SK-N-SH (cell line): Measurements from ENCODE around the gene PRKCA. TPM values are rescaled to one million over a fixed set of nuclear protein-coding genes. Genes with fewer than 3 reads are reported as not detected.

ENCODE experiments used
- CTCF ChIA-PET: fragments of 300-600, 350-600 bp; formaldehyde crosslinking; extraction: SDS; loops from one replicate; lab custom pipeline; 2021; lab: Yijun Ruan, JAX
- POLR2A ChIA-PET: fragments of 350-600 bp; sonication (Branson Sonifier 250); formaldehyde crosslinking; extraction: SDS; loops from one replicate; lab custom pipeline; 2020; ENCODE audit warnings: antibody characterized with exemption, inconsistent platforms; lab: Yijun Ruan, JAX
- DNase-seq: peaks from one replicate; pipeline ENCODE4 v3.0.0; 2012
- H2AFZ ChIP-seq: fragments of 200-600 bp; sonication (generic); 2 replicates; pipeline ENCODE4 v1.8.1; 2016; ENCODE audit warnings: antibody characterized with exemption, mild to moderate bottlenecking, low read depth
- H3F3A ChIP-seq: fragments of 200-600 bp; sonication (generic); replicated peaks from 2 replicates; pipeline ENCODE3; 2016; ENCODE audit warnings: antibody characterized with exemption, mild to moderate bottlenecking; ENCODE audit not compliant: insufficient read depth
- H3K27ac ChIP-seq, 2 experiments: fragments of 200-500 bp in 1 of 2; fragments of 200-600 bp in 1 of 2; sonication (Bioruptor generic) in 1 of 2; sonication (generic), shearing (Covaris generic) in 1 of 2; 2 replicates each; pipeline versions ENCODE4 v1.5.1 to v1.6.1; 2014 to 2016; ENCODE audit warnings: low read depth in 2 of 2, inconsistent platforms in 1 of 2, low read length in 1 of 2, mild to moderate bottlenecking in 1 of 2, mixed read lengths in 1 of 2
- H3K27me3 ChIP-seq: fragments of 200-600 bp; sonication (generic), shearing (Covaris generic); 2 replicates; pipeline ENCODE4 v1.6.1; 2016; ENCODE audit warnings: mixed run types; ENCODE audit not compliant: insufficient read depth
- H3K36me3 ChIP-seq, 2 experiments: fragments of 200-500 bp in 1 of 2; fragments of 200-600 bp in 1 of 2; sonication (Bioruptor generic) in 1 of 2; sonication (generic) in 1 of 2; replicated peaks in 1 of 2; 2 replicates each; pipeline versions ENCODE3 to v1.5.1; 2014 to 2016; ENCODE audit warnings: low read length in 1 of 2, mild to moderate bottlenecking in 1 of 2; ENCODE audit not compliant: insufficient read depth in 2 of 2, control insufficient read depth in 1 of 2
- H3K4me1 ChIP-seq, 2 experiments: fragments of 200-500 bp in 1 of 2; fragments of 200-600 bp in 1 of 2; sonication (Bioruptor generic) in 1 of 2; sonication (generic), shearing (Covaris generic) in 1 of 2; 2 replicates each; pipeline versions ENCODE4 v1.5.1 to v1.6.1; 2014 to 2016; ENCODE audit warnings: low read depth in 1 of 2, low read length in 1 of 2, mixed run types in 1 of 2; ENCODE audit not compliant: insufficient read depth in 2 of 2, control insufficient read depth in 1 of 2
- H3K4me2 ChIP-seq: fragments of 200-600 bp; sonication (generic), shearing (Covaris generic); 2 replicates; pipeline ENCODE4 v1.6.1; 2017; ENCODE audit warnings: mixed run types
- H3K4me3 ChIP-seq, 2 experiments: fragments of 200-500 bp in 1 of 2; fragments of 200-600 bp in 1 of 2; sonication (Bioruptor generic) in 1 of 2; sonication (generic), shearing (Covaris generic) in 1 of 2; 2 replicates each; pipeline versions ENCODE4 v1.5.1 to v1.8.1; 2014 to 2016; ENCODE audit warnings: low read depth in 2 of 2, inconsistent platforms in 1 of 2, low read length in 1 of 2, mild to moderate bottlenecking in 1 of 2, mixed read lengths in 1 of 2, moderate library complexity in 1 of 2
- H3K79me2 ChIP-seq: fragments of 200-600 bp; sonication (generic); 2 replicates; pipeline ENCODE4 v1.8.1; 2017; ENCODE audit warnings: mild to moderate bottlenecking; ENCODE audit not compliant: insufficient read depth
- H3K9ac ChIP-seq: fragments of 200-600 bp; sonication (generic); 2 replicates; pipeline ENCODE4 v1.6.1; 2017; ENCODE audit warnings: mixed run types
- H3K9me2 ChIP-seq: fragments of 200-600 bp; sonication (generic); 2 replicates; pipeline ENCODE4 v1.6.1; 2017; ENCODE audit warnings: mixed run types
- H3K9me3 ChIP-seq: fragments of 200-600 bp; sonication (generic); 2 replicates; pipeline ENCODE4 v1.6.1; 2017; ENCODE audit warnings: mixed run types, mild to moderate bottlenecking, moderate library complexity
- H4K20me1 ChIP-seq: fragments of 200-600 bp; sonication (generic); 2 replicates; pipeline ENCODE4 v1.6.1; 2017; ENCODE audit warnings: mild to moderate bottlenecking, mixed run types; ENCODE audit not compliant: insufficient read depth
- GATA2 ChIP-seq: sonication (generic); formaldehyde crosslinking; IDR thresholded peaks from 2 replicates; pipeline ENCODE4 v1.5.0; 2020; ENCODE audit warnings: mild to moderate bottlenecking, missing genetic modification reagents
- JUND ChIP-seq: IDR thresholded peaks from 2 replicates; pipeline ENCODE4 v1.4.0; 2012
- MXI1 ChIP-seq: IDR thresholded peaks from 2 replicates; pipeline ENCODE4 v1.6.1; 2012; ENCODE audit warnings: mild to moderate bottlenecking, low read depth, low read length, improper control_type of control experiment
- NRF1 ChIP-seq: IDR thresholded peaks from 2 replicates; pipeline ENCODE4 v1.6.1; 2012; ENCODE audit warnings: low read depth, mild to moderate bottlenecking, low read length
- POLR2AphosphoS5 ChIP-seq: IDR thresholded peaks from 2 replicates; pipeline ENCODE4 v1.6.1; 2012; ENCODE audit warnings: low read depth, low read length
- RCOR1 ChIP-seq: fragments of 150-350 bp; IDR thresholded peaks from 2 replicates; pipeline ENCODE4 v1.6.1; 2017; ENCODE audit warnings: antibody characterized with exemption, low read length
- RFX5 ChIP-seq: IDR thresholded peaks from 2 replicates; pipeline ENCODE4 v1.6.1; 2012; ENCODE audit warnings: mild to moderate bottlenecking, improper control_type of control experiment, low read length
- RXRA ChIP-seq: IDR thresholded peaks from 2 replicates; pipeline ENCODE4 v1.4.0; 2012; ENCODE audit warnings: low read depth, mild to moderate bottlenecking, borderline replicate concordance
- SIN3A ChIP-seq: IDR thresholded peaks from 2 replicates; pipeline ENCODE4 v1.6.1; 2012; ENCODE audit warnings: low read depth, mild to moderate bottlenecking, low read length, moderate library complexity, borderline replicate concordance
- TCF12 ChIP-seq: IDR thresholded peaks from 2 replicates; pipeline ENCODE4 v1.4.0; 2012
- YY1 ChIP-seq: IDR thresholded peaks from 2 replicates; pipeline ENCODE4 v1.4.0; 2012; ENCODE audit warnings: low read depth, mild to moderate bottlenecking
- WGBS: methylation state at CpG from one replicate; pipeline ENCODE4 v1.1.6; 2017; ENCODE audit warnings: low lambda C conversion rate; 5-methylcytosine and 5-hydroxymethylcytosine counted together
- polyA plus RNA-seq, 3 experiments: library from polyadenylated mRNA; depleted of rRNA; stranded (reverse); fragments of >200 nt; gene quantifications; 2 replicates each; pipeline ENCODE4 v1.2.3, GENCODE V29; 2012
- TF ChIP-seq, protein P1 (sequence below): IDR thresholded peaks from 2 replicates; pipeline ENCODE4 v1.4.0; 2012; ENCODE audit warnings: low read depth, borderline replicate concordance
- TF ChIP-seq, protein P2 (sequence below): IDR thresholded peaks from 2 replicates; pipeline ENCODE4 v1.4.0; 2012; ENCODE audit warnings: low read depth, borderline replicate concordance
- TF ChIP-seq, protein P3 (sequence below): fragments of 150-350 bp; IDR thresholded peaks from 2 replicates; pipeline ENCODE4 v1.6.1; 2016; ENCODE audit warnings: mild to moderate bottlenecking, low read depth, low read length

PRKCA gene
- polyA plus RNA-seq, 1 of the 3 experiments (the other 2 are of a cell fraction) = 108 TPM

DNA sequence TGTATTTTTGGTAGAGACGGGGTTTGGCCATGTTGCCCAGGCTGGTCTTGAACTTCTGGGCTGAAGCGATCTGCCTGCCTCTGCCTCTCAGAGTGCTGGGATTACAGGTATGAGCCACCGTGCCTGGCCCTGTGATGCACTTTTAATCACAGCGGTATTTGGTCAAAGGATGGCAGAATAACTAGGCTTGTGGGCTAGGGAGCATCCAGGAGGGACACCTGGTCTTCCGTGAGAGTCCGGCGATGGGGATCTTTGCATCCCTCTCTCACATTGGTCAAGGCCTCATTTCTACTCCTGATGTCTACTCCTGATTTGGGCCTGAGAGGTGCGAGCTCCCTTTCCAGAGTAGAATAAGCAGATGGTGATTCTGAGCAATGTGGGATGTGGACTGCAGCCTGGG is 274.6 kb downstream of the PRKCA start:
- H3K27ac ChIP-seq = no peak overlapping the region
- H3K9ac ChIP-seq = no peak overlapping the region
- H3F3A ChIP-seq = peaks cover 3% of the 10 kb centered on the region
- CTCF ChIA-PET = interaction anchor here (1.2 to 2.8 kb wide), 2 partner anchors 10 to 377 kb away, joined by 3 to 8 read pairs; no protein-coding TSS in a partner anchor
- TF ChIP-seq YY1 (no peak), JUND (no peak), SIN3A (no peak), RFX5 (no peak), RCOR1 (no peak), RXRA (no peak), POLR2AphosphoS5 (no peak), MXI1 (no peak), GATA2 (CRISPR knock-in tag) (no peak), TCF12 (no peak), NRF1 (no peak)
- TF ChIP-seq, protein P1, sequence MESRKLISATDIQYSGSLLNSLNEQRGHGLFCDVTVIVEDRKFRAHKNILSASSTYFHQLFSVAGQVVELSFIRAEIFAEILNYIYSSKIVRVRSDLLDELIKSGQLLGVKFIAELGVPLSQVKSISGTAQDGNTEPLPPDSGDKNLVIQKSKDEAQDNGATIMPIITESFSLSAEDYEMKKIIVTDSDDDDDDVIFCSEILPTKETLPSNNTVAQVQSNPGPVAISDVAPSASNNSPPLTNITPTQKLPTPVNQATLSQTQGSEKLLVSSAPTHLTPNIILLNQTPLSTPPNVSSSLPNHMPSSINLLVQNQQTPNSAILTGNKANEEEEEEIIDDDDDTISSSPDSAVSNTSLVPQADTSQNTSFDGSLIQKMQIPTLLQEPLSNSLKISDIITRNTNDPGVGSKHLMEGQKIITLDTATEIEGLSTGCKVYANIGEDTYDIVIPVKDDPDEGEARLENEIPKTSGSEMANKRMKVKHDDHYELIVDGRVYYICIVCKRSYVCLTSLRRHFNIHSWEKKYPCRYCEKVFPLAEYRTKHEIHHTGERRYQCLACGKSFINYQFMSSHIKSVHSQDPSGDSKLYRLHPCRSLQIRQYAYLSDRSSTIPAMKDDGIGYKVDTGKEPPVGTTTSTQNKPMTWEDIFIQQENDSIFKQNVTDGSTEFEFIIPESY = no peak
- TF ChIP-seq, protein P2, sequence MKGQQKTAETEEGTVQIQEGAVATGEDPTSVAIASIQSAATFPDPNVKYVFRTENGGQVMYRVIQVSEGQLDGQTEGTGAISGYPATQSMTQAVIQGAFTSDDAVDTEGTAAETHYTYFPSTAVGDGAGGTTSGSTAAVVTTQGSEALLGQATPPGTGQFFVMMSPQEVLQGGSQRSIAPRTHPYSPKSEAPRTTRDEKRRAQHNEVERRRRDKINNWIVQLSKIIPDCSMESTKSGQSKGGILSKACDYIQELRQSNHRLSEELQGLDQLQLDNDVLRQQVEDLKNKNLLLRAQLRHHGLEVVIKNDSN = no peak
- TF ChIP-seq, protein P3, sequence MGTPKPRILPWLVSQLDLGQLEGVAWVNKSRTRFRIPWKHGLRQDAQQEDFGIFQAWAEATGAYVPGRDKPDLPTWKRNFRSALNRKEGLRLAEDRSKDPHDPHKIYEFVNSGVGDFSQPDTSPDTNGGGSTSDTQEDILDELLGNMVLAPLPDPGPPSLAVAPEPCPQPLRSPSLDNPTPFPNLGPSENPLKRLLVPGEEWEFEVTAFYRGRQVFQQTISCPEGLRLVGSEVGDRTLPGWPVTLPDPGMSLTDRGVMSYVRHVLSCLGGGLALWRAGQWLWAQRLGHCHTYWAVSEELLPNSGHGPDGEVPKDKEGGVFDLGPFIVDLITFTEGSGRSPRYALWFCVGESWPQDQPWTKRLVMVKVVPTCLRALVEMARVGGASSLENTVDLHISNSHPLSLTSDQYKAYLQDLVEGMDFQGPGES = no peak
- TF ChIP-seq, all 33 proteins: peak for 0
- Histone ChIP-seq H2AFZ (no peak overlapping the region), H3K9me2 (no peaks in the 10 kb centered on the region), H4K20me1 (peaks cover 41% of the 10 kb centered on the region), H3K27me3 (no peaks in the 10 kb centered on the region), H3K9me3 (no peaks in the 10 kb centered on the region), H3K4me1 (peaks cover 13 to 17% of the 10 kb centered on the region in 2 experiments; a peak in 3 of 4 replicates), H3K4me3 (no peak overlapping the region), H3K79me2 (peaks cover 92% of the 10 kb centered on the region), H3K36me3 (peaks cover 8 to 25% of the 10 kb centered on the region in 2 experiments), H3K4me2 (no peak overlapping the region)
- POLR2A ChIA-PET = no interaction called here
- 97% methylated on average over 8 of the region's 8 CpGs for WGBS
- DNase-seq = no peak
